Stomach (tissue), 9 donors: ENCODE data around the gene EGF. TPM values are rescaled to one million over a fixed set of nuclear protein-coding genes. Genes with fewer than 3 reads are reported as not detected.

Experiments
- DNase-seq, 2 donors: peaks; one replicate each; pipeline versions ENCODE4 v3.0.0 to v3.0.0-alpha.2; 2013 to 2019
- H3K27ac ChIP-seq, 5 donors: fragments of 200-600 bp in 4 of 5; sonication (generic) in 4 of 5; one replicate each; pipeline ENCODE4 v1.5.1; 2013 to 2019; ENCODE audit warnings: mild to moderate bottlenecking in 1 of 5, moderate library complexity in 1 of 5
- H3K27me3 ChIP-seq, 3 donors: fragments of 200-600 bp; sonication (generic); one replicate each; pipeline ENCODE4 v1.5.1; 2017 to 2019; ENCODE audit warnings: mixed run types in 1 of 3
- H3K36me3 ChIP-seq, 4 donors: fragments of 200-600 bp; sonication (generic); 1 replicate in 3 of 4; 2 replicates in 1 of 4; pipeline ENCODE4 v1.5.1; 2016 to 2019
- H3K4me1 ChIP-seq, 4 donors: fragments of 200-600 bp; sonication (generic); one replicate each; pipeline ENCODE4 v1.5.1; 2016 to 2019
- H3K4me3 ChIP-seq, 4 donors: fragments of 200-600 bp; sonication (generic) in 3 of 4; one replicate each; pipeline ENCODE4 v1.5.1; 2016 to 2019; ENCODE audit warnings: mild to moderate bottlenecking in 1 of 4
- H3K9me3 ChIP-seq, 4 donors: fragments of 200-600 bp; sonication (generic); one replicate each; pipeline ENCODE4 v1.5.1; 2016 to 2019
- CTCF ChIP-seq, 7 experiments: fragments of 450-650 bp in 4 of 7; fragments of 200-600 bp in 3 of 7; sonication (generic) in 3 of 7; IDR thresholded peaks; one replicate each; pipeline ENCODE4 v1.5.1; 2016 to 2019; ENCODE audit warnings: antibody characterized with exemption in 7 of 7, control low read depth in 2 of 7, mild to moderate bottlenecking in 1 of 7
- EP300 ChIP-seq: sonication (generic); formaldehyde crosslinking; IDR thresholded peaks from one replicate; pipeline ENCODE4 v1.6.1; 2017; ENCODE audit warnings: antibody characterized with exemption
- POLR2A ChIP-seq, 4 donors: fragments of 450-650 bp; IDR thresholded peaks; one replicate each; pipeline ENCODE4 v1.6.1; 2016; ENCODE audit warnings: antibody characterized with exemption in 4 of 4, control low read depth in 2 of 4, mild to moderate bottlenecking in 1 of 4, moderate library complexity in 1 of 4
- POLR2AphosphoS5 ChIP-seq, 3 donors: sonication (generic); formaldehyde crosslinking; IDR thresholded peaks; one replicate each; pipeline ENCODE4 v1.6.1; 2016; ENCODE audit warnings: antibody characterized with exemption in 3 of 3
- WGBS, 5 donors: extraction: QIAGEN DNeasy Blood & Tissue Kit in 3 of 5; methylation state at CpG; one replicate each; pipeline versions ENCODE4 v1.1.5 to v1.1.7; 2013 to 2018; 5-methylcytosine and 5-hydroxymethylcytosine counted together
- intact Hi-C: fragments of 100-400 bp; cut with DNase I; formaldehyde crosslinking; loops from one replicate; pipeline ENCODE4 v1.15.1; 2023; ENCODE audit warnings: low total_unique reads
- polyA plus RNA-seq, 3 donors: library from polyadenylated mRNA; stranded (reverse); fragments of 200-250 nt; gene quantifications; one replicate each; pipeline ENCODE4 v1.2.3, GENCODE V29; 2013
- total RNA-seq, 5 donors: library from RNA; depleted of rRNA; stranded (reverse); fragments of >200 nt; gene quantifications; one replicate each; pipeline versions ENCODE4 v1.1.0 to v1.2.3, GENCODE V29; 2014 to 2016
- donor health status: healthy with polysubstance abuse.
- donor health status: Bipolar disorder and iron deficiency.
- donor health status: healthy.

EGF gene
- total and polyA plus RNA-seq, 8 donors = 0.20 to 0.37 TPM; not detected in 6

- intact Hi-C loops = no loop called here
- no peak overlapping the region for H3K27ac ChIP-seq
- H3K9me3 ChIP-seq = no peaks in the 10 kb centered on the region
- H3K4me3 ChIP-seq = no peak overlapping the region
- DNase-seq = no peak
- no peaks in the 10 kb centered on the region for H3K36me3 ChIP-seq
- H3K27me3 ChIP-seq = no peaks in the 10 kb centered on the region
- WGBS, 5 donors = 89 to 97% (median 90%) methylated on average over 4 of the region's 4 CpGs
- no peaks in the 10 kb centered on the region for H3K4me1 ChIP-seq
- TF ChIP-seq POLR2AphosphoS5 (IDR thresholded peaks at IDR 0.05) (no peak), EP300 (no peak), CTCF (IDR thresholded peaks at IDR 0.05) (no peak), POLR2A (IDR thresholded peaks at IDR 0.05) (no peak)
Observed at GRCh38 chr4:110022457-110022856, 109.8 kb downstream of the EGF start.

- H3K27ac ChIP-seq = no peak overlapping the region
- H3K4me1 ChIP-seq = no peaks in the 10 kb centered on the region
- H3K27me3 ChIP-seq = no peaks in the 10 kb centered on the region
- no peaks in the 10 kb centered on the region for H3K36me3 ChIP-seq
- no peaks in the 10 kb centered on the region for H3K9me3 ChIP-seq
- intact Hi-C loops = no loop called here
- no peak for DNase-seq
- H3K4me3 ChIP-seq = no peak overlapping the region
- no peak for TF ChIP-seq POLR2AphosphoS5 (IDR thresholded peaks at IDR 0.05)
- no peak for TF ChIP-seq POLR2A (IDR thresholded peaks at IDR 0.05)
- 25 to 63% (median 35%) methylated on average over 1 of the region's 1 CpG for WGBS, 5 donors
Observed at GRCh38 chr4:110025056-110025455, 112.4 kb downstream of the EGF start.

- WGBS, 5 donors = 69 to 88% (median 83%) methylated on average over 3 of the region's 3 CpGs
Observed at GRCh38 chr4:110025718-110026117, 113.0 kb downstream of the EGF start.

GRCh38 chr4:110032603-110033002 lies 119.9 kb downstream of the EGF start:
- DNase-seq = peak in 1 of 2 donors; percentile 21
- H3K4me3 ChIP-seq = no peak overlapping the region
- H3K27ac ChIP-seq = no peak overlapping the region
- WGBS, 5 donors = 82 to 92% (median 85%) methylated on average over 7 of the region's 7 CpGs
- no peaks in the 10 kb centered on the region for H3K9me3 ChIP-seq
- TF ChIP-seq CTCF (IDR thresholded peaks at IDR 0.05) (no peak), EP300 (no peak), POLR2A (IDR thresholded peaks at IDR 0.05) (no peak), POLR2AphosphoS5 (IDR thresholded peaks at IDR 0.05) (no peak)
- intact Hi-C loops = no loop called here
- peaks cover 0 to 12% (median 0%) of the 10 kb centered on the region in 3 donors for H3K27me3 ChIP-seq
- H3K36me3 ChIP-seq = no peaks in the 10 kb centered on the region
- no peaks in the 10 kb centered on the region for H3K4me1 ChIP-seq

More at GRCh38 chr4:110025718-110026117, 113.0 kb downstream of the EGF start:
- TF ChIP-seq POLR2AphosphoS5 (IDR thresholded peaks at IDR 0.05) = no peak
- no peak for TF ChIP-seq CTCF (IDR thresholded peaks at IDR 0.05)
- TF ChIP-seq POLR2A (IDR thresholded peaks at IDR 0.05) = no peak
- no peak for TF ChIP-seq EP300
- H3K4me3 ChIP-seq = no peak overlapping the region
- intact Hi-C loops = no loop called here
- no peaks in the 10 kb centered on the region for H3K4me1 ChIP-seq
- no peak overlapping the region for H3K27ac ChIP-seq
- H3K27me3 ChIP-seq = no peaks in the 10 kb centered on the region
- no peaks in the 10 kb centered on the region for H3K36me3 ChIP-seq
- no peaks in the 10 kb centered on the region for H3K9me3 ChIP-seq
- DNase-seq = no peak

GRCh38 chr4:110033355-110034025 lies 120.8 kb downstream of the EGF start:
- Histone ChIP-seq H3K27ac (no peak overlapping the region), H3K36me3 (no peaks in the 10 kb centered on the region), H3K4me1 (no peaks in the 10 kb centered on the region), H3K27me3 (peaks cover 0 to 14% (median 0%) of the 10 kb centered on the region in 3 donors), H3K4me3 (no peak overlapping the region), H3K9me3 (no peaks in the 10 kb centered on the region)
- TF ChIP-seq POLR2A (IDR thresholded peaks at IDR 0.05) = no peak
- TF ChIP-seq EP300 = no peak
- WGBS, 5 donors = 54 to 72% (median 69%) methylated on average over 8 of the region's 8 CpGs
- no peak for DNase-seq
- intact Hi-C loops = no loop called here
